IPS-11a (cell line): ENCODE data around the gene INPP5F.

Experiments used
- H3K4me3 ChIP-seq: one replicate; pipeline ENCODE4 v1.5.1; 2013; ENCODE audit warnings: low read depth, low read length, control low read depth

Gene INPP5F

DNA sequence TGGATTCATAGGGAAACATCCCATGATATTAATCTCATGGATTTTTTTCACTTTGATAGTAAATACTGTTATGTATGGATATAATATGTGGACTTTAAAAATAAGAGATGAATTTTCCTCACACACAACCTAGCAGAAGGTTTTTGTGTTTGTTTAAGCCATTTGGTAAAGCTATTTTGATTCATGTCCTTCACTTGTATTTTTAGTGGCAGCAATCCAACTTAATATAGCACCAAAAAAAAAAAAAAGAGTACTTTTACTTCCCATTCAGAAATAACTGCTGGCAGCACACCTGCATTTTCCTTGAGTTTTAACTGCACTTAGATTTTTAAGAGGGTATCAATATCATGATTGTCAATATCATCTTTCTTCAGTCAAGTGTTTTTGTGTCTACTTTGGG, 86.8 kb downstream of the INPP5F start:
- no peak overlapping the region for H3K4me3 ChIP-seq

DNA sequence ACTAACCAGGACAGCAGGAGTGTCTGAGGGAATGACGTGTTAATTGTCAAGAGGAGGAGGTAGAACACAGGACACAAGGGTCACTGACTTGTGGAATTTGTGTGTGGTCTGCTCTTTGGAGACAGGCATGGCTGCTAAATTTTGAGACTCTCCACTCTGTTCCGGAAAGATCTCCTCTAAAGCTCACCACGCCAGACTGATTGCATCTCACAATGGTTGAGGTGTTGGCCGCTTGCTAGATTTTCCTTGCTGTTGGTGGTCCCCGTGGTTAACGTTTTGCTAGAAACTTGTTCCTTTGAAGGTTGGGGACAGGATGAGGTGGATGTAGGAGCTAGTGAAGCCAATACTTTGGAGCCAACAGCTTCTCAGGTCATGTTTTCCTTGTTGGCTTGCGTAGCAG, 89.8 kb downstream of the INPP5F start:
- no peak overlapping the region for H3K4me3 ChIP-seq

DNA sequence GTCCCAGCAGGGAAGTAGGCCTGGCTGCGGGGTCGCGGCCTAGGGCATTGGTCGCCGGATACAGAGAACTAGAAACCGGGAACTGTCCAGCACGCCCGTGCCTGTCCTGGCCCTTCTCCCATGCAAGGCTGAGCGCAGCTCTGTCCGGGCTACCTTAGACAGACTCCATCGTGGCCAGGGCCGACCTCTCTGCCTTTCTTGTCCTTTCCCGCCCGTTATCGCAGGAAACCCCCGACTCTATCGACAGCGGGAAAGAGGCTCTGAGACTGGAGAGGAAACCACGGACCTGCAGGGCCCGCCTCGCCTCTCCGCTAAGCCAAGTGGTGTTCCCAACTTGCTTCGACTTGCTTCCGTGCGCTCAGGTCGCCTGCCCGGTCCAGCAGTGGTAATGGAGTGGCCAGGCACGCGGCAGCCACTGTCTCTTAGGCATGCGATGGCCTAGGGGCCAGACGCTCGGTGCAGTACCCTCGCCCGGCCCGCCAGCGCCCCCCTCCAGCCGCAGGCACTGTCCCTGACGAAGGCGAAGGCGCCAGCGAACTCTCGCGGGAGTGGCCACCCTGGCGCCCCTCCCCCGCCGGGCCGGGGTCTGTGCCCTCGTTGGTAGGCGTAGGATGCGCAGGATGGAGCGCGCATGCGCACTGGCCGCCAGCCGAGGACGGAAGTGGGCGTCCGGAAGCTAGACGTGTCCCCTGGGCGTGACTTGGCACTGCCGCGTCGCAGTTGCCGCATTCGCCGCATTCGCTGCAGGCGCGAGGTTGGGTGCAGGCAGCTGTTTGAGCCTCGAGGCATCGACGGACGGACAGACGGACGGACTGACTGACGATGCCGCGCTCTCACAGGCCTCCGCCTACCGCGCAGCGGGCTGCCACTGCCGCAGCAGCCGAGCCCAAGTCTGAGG, 92.4 kb downstream of the INPP5F start:
- H3K4me3 ChIP-seq = no peak overlapping the region

DNA sequence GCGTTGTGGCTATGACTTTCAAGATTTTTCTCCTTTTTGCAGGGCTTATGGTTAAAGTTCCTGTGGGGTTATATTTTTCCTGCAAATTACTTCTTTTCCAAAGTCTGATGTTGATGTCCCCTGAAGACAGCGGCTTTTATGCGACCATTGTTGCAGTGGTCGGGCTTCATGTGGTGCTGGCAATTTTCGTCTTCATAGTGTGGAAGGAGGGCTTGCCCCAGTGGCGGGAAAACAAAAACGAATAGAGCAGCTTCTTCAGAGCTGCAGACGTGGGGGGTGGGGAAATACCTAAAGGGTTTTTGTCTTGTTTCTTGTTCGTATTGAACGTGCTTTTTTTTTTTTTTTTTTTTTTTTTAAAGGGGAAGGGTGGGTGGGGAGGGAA, 93.0 kb downstream of the INPP5F start:
- no peak overlapping the region for H3K4me3 ChIP-seq

DNA sequence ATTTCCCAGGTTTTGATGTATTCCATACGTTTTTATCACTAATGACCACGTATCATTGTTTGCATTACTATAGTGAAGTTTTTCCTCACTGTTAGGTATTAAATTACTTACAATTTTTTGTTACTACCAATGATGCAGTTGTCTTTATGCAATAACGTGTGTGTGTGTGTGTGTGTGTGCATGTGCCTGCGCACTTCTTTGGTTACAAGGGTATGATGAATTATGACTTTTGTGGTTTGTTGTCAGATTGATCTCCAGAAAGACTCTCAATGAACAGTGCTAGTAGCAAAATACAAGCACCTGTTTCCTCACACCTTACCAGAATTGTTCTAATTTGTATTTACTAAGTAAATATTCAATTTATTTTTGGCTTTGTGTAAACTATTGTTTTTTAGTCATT, 95.3 kb downstream of the INPP5F start:
- H3K4me3 ChIP-seq = no peak overlapping the region

DNA sequence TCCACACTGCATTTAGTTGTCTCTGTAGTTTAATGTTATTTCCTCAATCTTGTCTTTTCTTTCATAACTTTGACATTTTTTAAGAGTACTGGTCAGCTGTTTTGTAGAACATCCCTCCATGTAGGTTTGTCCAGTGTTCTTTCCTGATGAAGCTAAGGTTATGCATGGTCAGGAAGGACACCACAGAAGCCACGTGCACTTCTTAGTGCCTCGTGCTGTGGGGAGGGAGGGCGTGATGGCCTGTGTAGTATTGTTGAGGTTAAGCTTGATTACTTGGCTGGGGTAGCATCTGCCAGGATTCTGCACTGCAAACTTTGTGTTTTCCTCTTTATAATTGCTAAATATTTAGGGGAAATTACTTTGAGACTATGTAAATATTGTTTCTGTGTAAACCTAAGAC, 98.4 kb downstream of the INPP5F start:
- no peak overlapping the region for H3K4me3 ChIP-seq

DNA sequence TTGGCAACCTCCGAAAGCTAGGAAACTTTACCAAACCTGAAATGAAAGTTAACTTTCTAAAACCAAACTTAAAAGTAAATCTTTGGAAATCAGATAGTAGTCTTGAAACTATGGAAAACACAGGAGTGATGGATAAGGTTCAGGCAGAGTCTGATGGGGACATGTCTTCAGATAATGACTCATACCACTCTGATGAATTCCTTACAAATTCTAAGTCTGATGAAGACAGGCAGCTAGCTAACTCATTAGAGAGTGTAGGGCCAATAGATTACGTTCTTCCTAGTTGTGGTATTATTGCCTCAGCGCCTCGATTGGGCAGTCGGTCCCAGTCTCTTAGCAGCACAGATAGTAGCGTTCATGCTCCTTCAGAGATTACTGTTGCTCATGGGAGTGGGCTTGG, 100.9 kb downstream of the INPP5F start:
- no peak overlapping the region for H3K4me3 ChIP-seq

DNA sequence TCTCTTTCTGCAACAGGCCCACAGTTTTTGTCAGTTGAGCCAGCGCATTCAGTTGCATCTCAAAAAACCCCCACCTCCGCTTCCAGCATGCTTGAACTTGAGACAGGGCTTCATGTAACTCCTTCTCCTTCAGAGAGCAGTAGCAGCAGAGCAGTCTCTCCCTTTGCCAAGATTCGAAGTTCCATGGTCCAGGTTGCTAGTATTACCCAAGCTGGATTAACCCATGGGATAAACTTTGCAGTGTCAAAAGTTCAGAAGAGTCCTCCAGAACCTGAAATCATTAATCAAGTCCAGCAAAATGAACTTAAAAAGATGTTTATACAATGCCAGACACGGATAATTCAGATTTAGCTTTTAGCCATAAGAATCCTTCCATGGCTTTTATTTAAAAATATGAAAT, 101.6 kb downstream of the INPP5F start:
- H3K4me3 ChIP-seq = no peak overlapping the region

DNA sequence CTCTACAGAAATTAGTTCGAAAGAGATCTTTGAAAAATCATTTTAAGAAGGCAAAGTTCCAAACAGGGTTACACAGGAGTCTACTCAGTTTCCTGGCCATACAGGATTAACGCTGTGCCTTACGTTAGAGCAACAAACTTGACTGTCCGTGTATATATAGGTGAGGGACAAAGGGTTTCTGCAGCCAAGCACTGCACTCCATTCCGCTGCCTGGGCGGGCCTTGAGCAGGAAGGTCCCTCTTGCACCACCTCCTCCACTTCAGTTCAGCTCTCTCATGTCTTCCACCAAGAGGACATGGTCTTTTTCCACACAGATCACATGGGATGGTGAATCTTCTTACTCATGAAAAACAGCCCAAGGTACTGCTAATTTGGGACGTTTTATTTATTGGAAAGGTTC, 103.6 kb downstream of the INPP5F start:
- no peak overlapping the region for H3K4me3 ChIP-seq

DNA sequence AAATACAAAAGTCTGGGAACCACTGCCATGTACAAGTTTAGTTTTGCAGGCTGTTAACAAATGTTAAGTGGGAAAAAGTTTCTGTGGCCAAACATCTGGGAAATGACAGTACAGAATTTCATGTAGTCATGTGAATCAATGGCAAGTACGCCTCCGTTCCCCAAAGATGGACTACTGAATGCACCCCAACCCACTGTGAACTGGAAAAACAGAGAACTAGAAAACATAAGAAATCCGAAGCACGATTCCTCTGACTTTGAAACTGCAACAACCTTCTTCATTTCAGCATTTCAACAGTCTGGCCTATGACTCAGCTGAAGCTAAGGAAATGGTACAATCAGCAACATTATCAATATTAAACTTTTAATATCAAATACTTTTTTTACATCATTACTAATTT, 105.0 kb downstream of the INPP5F start:
- no peak overlapping the region for H3K4me3 ChIP-seq

DNA sequence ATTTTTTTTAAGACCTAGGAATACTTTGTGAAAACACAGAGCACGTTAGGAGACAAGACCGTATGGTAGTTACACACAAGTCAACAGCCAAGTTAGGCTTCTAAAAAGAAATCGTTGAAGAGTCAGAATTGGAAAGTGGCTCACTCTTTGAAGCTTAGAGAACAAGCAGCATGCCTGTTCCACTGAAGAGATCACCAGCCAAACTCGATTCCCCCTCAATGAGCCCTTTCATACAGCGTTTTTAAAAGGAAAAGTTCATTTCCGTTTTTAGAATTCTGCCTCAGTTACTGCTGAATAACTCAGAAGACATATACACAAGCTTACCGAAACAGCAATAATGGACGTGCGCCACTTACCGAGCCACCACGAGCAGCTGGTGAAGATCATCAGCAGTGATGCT, 105.8 kb downstream of the INPP5F start:
- no peak overlapping the region for H3K4me3 ChIP-seq

DNA sequence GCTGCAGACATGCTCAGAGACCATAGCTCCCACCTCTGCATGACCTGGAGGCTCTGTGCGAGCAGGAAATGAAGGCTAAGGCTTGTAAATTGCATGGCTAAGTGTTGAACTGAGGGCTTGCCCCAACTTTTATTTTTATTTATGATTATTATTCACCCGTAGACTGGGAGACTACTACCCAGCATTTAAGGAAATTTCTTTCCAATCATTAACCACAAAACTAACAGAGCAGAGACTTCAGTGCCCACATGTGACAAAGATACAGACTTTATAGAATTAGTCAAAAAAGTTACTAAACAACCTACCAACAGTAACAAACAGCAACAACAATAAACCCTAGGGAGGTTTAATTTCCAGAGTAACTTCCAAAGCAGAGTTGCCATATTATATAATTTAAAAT, 107.1 kb downstream of the INPP5F start:
- no peak overlapping the region for H3K4me3 ChIP-seq

DNA sequence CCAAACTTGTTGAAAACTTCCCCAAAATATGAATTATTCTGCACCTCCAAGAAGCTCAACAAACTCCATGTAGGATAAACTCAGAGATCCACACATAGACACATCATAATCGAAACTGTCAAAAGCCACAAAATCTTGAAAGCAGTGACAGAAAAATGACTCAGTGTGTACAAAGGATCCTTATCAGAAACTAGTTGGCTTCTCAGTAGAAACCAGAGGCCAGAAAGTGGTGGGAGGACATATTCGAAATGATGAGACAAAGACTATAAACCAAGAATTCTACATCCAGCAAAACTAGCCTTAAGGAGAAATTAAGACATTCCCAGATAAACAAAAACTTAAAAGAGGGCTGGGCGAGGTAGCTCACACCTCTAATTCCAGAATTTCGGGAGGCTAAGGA, 108.3 kb downstream of the INPP5F start:
- H3K4me3 ChIP-seq = no peak overlapping the region

DNA sequence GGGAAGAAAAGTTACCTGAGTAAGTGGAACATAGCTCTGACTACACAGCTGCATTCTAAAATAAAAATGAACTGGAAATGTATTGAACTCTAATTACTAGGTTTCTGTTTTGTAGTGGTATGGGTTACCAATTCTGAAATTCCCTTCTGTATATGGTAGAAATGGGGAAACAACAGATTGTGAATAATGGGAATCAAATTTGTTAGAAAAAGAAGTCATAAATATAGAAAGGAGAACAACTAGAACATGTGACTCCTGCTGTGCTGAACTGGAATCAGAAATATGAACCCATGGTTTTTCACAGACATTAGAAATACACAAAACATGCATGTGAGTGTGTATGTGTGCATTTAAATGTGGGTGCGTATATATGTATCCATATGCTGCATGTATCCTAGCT, 119.8 kb downstream of the INPP5F start:
- H3K4me3 ChIP-seq = no peak overlapping the region

DNA sequence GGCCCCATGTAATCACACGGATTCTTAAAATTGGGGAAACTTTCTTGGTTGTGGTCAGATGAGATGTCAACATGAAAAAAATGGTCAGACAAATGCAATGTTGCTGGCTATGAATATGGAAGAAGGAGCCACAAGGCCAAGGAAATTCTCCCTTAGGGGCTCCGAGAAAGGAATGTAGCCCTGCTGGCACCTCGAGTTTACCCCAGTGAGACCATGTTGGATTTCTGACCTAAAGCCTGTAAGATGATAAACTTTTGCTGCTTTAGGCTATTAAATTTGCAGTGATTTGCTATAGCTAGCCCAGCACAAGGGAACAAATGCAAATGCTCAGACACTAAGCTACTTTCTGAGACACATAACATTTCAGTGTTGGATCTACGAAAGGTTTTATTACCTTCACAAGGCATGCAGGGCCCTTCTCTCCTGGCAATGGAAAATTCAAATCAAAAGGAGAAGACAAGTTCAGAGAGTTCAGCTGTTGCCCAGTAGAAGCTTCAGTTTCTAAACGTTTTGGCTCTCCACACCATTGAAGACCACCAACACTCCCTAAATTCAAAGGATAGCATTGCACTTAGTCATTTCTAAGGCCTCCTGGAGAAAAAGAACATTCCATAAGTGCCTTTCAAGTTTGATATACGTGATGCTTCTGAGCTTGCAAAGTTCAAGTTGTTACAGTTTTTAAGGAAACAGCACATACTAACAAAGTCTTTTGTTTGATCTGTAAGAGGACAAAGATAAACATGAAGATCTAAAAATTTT, 123.4 kb downstream of the INPP5F start:
- H3K4me3 ChIP-seq = no peak overlapping the region

DNA sequence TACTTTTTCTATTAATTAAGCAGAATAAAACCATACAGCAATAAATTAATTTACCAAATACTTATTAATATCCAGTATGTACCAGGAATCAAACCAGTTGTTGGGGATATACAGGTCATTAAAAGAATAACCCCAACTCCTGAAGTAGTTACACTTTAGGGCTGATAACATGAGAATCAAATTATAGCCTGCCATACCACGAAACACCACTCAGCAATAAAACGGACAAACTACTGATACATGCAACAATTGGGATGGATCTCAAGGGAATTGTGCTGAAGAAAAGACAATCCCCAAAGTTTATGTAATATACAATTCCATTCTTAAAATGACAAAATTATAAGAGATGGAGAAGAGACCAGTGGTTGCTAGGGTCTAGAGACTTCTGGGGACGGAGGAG, 124.1 kb downstream of the INPP5F start:
- H3K4me3 ChIP-seq = no peak overlapping the region

DNA sequence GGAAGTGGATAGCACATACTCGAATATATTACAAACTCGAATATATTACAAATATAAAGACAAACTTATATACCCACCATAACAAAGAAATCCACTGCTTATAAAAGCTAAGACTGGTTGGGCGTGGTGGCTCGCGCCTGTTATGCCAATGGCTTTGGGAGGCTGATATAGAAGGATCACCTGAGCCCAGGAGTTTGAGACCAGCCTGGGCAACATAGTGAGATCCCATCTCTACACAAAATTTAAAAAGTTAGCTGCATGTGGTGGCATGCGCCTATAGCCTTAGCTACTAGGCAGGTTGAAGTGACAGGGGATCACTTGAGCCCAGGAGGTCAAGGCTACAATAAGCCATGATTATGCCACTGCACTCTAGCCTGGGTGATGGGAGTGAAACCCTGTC, 126.4 kb downstream of the INPP5F start:
- no peak overlapping the region for H3K4me3 ChIP-seq

DNA sequence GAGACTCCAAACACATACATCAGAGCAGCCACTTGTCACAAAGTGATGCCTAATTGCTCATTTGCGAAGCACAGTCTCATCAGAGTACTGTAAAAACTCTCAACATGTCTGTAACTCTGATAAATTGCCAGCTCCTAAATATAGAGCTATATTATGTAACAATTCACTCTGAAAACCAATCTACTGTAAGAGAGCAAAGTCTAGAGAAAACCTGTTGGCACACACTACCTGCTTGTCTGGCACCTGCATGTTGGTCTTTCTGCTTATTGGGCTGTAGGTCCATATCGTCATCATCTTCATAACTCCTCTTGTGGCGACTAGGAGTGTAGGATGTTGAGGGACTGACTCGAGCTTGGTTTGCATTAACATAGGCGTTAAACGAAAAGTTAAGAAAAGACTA, 127.0 kb downstream of the INPP5F start:
- H3K4me3 ChIP-seq = no peak overlapping the region

DNA sequence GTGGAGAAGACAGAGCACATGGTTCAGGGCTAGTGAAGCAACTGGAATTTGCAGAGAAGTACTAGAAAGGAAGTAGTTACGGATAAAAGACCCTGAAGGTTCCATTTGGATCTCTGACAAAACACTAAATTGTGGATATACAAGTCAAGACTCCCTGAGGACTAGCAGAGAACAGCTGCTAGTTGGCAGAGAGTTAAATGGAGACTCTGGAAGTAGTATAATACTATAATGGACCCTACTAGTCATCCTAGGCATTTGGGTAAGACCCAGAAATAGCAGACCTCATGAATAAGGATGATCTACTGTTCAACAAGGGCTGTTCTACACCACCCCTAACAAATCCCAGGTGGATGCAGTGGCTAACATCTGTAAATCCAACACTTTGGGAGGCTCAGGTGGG, 127.7 kb downstream of the INPP5F start:
- no peak overlapping the region for H3K4me3 ChIP-seq

DNA sequence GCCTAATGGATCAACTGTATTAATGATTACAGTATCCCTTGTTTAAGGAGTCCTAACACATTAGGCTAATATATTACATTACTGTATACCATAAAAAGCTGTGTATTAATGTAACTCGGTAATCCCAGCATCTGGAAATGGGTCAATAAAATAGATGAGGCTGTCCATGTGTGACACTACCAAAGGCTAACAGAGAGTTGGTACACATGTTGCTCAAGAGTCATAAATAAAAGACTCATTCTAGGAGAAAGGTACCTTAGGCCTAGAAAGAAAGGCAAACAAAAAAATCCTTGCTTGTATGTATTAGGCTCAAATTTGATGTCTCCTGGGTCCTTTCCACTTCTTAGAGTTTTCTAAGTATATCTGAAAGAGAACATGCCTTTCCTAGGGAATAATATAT, 132.2 kb downstream of the INPP5F start:
- H3K4me3 ChIP-seq = no peak overlapping the region

DNA sequence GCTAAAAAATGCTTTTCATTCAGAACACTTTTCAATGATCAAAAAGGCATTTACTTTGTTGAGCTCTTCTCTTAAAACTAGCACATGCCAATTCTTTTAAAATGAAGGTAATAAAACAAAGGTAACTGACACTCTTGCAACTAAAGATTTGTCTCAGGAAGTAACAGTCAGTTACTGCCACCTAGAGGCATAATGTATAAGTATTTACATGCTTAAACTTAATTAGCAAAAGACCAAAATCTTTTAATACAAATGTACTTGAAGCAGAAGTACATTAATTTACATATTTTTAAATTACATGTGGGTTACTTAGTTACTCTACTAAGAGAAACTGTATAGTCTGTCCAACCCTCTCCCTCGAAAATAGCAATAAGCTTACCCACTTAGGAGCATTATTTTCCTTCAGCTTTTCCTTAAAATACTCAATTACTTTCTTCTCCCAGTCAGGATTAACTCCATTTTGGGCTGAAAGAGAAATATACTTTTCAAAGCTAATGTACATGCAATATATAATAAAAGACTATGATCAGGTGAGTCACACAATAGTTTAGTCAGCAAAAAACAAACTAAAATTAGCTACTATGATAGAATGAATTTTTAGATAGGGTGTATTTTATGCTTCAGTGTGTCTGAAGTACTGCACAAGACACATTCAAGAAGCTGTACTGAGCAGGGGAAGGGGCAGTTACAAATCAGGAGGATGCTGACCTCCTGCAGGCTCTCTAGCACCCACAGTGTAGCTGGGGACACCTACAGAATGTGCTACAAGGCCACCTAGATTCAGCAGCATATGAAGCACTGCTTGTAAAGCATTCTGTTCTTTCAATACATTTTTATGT, 133.8 kb downstream of the INPP5F start:
- H3K4me3 ChIP-seq = no peak overlapping the region
